Effector memory CD4-positive, alpha-beta T cell (primary cell): ENCODE measurements around the gene TTC23.

Experiments used
- DNase-seq, 3 donors: peaks; one replicate each; pipeline ENCODE4 v3.0.0-alpha.2; 2020
- H3K27ac ChIP-seq: 2 replicates; pipeline ENCODE4 v1.7.0; 2013; ENCODE audit warnings: mild to moderate bottlenecking, low read length, moderate library complexity; ENCODE audit not compliant: insufficient read depth, poor library complexity, severe bottlenecking
- H3K27me3 ChIP-seq: replicated peaks from 2 replicates; pipeline ENCODE4 v1.7.0; 2013; ENCODE audit warnings: mild to moderate bottlenecking, low read length; ENCODE audit not compliant: insufficient read depth, control insufficient read depth, poor library complexity, severe bottlenecking
- H3K36me3 ChIP-seq: 2 replicates; pipeline ENCODE4 v1.7.0; 2013; ENCODE audit warnings: mild to moderate bottlenecking, low read length, moderate library complexity; ENCODE audit not compliant: control insufficient read depth, insufficient read depth
- H3K4me1 ChIP-seq: 2 replicates; pipeline ENCODE4 v1.7.0; 2013; ENCODE audit warnings: low read length, mild to moderate bottlenecking; ENCODE audit not compliant: control insufficient read depth, insufficient read depth, poor library complexity, severe bottlenecking
- H3K4me3 ChIP-seq: 2 replicates; pipeline ENCODE4 v1.7.0; 2013; ENCODE audit warnings: low read length, low read depth, mild to moderate bottlenecking; ENCODE audit not compliant: insufficient read depth, poor library complexity, severe bottlenecking
- H3K9me3 ChIP-seq: 2 replicates; pipeline ENCODE4 v1.7.0; 2013; ENCODE audit warnings: mild to moderate bottlenecking, low read length, moderate library complexity; ENCODE audit not compliant: control insufficient read depth

Gene TTC23

GRCh38 chr15:99143242-99143641 lies 106.1 kb downstream of the TTC23 start:
- Histone ChIP-seq H3K27ac (no peak overlapping the region), H3K4me3 (no peak overlapping the region), H3K9me3 (no peaks in the 10 kb centered on the region), H3K27me3 (no peaks in the 10 kb centered on the region), H3K4me1 (no peaks in the 10 kb centered on the region), H3K36me3 (no peaks in the 10 kb centered on the region)
- DNase-seq: no peak

DNA sequence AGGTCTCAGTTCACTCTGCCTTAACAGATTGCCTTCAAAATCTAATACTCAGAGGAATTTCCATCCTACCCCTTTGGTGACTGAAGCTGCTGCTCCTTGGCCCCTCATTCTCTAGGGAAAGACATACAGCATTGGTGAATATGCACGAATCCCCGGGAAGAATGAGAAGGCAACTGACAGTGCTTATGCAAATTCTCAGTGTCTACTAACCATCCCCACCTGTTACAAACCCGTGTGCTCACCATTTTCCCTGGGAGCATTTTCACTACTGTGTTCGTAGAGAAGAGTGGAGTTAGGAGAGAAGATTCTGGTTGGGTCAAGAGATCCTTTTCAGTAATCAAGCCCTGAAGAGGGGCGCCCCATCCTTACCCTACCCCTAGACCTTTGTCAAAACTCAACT lies 106.8 kb downstream of the TTC23 start:
- Histone ChIP-seq H3K27ac (no peak overlapping the region), H3K4me1 (no peaks in the 10 kb centered on the region)

GRCh38 chr15:99141943-99142342 lies 107.4 kb downstream of the TTC23 start:
- Histone ChIP-seq H3K27ac (no peak overlapping the region), H3K27me3 (no peaks in the 10 kb centered on the region), H3K4me3 (no peak overlapping the region), H3K9me3 (no peaks in the 10 kb centered on the region), H3K4me1 (no peaks in the 10 kb centered on the region), H3K36me3 (no peaks in the 10 kb centered on the region)
- no peak for DNase-seq

More for the DNA sequence above, 106.8 kb downstream of the TTC23 start:
- no peaks in the 10 kb centered on the region for H3K36me3 ChIP-seq
- H3K27me3 ChIP-seq: no peaks in the 10 kb centered on the region
- no peaks in the 10 kb centered on the region for H3K9me3 ChIP-seq
- no peak for DNase-seq
- H3K4me3 ChIP-seq: no peak overlapping the region

GRCh38 chr15:99140590-99140989 lies 108.8 kb downstream of the TTC23 start:
- Histone ChIP-seq H3K36me3 (no peaks in the 10 kb centered on the region), H3K27ac (no peak overlapping the region), H3K9me3 (no peaks in the 10 kb centered on the region), H3K4me1 (no peaks in the 10 kb centered on the region), H3K27me3 (no peaks in the 10 kb centered on the region), H3K4me3 (no peak overlapping the region)
- DNase-seq: no peak

GRCh38 chr15:99139276-99139675 lies 110.1 kb downstream of the TTC23 start:
- Histone ChIP-seq H3K4me1 (no peaks in the 10 kb centered on the region), H3K27ac (no peak overlapping the region), H3K4me3 (no peak overlapping the region), H3K36me3 (no peaks in the 10 kb centered on the region), H3K9me3 (no peaks in the 10 kb centered on the region), H3K27me3 (no peaks in the 10 kb centered on the region)
- DNase-seq: no peak

GRCh38 chr15:99138491-99138982 lies 110.8 kb downstream of the TTC23 start:
- no peaks in the 10 kb centered on the region for H3K36me3 ChIP-seq
- no peak overlapping the region for H3K4me3 ChIP-seq
- H3K27me3 ChIP-seq: no peaks in the 10 kb centered on the region
- DNase-seq: no peak
- no peaks in the 10 kb centered on the region for H3K4me1 ChIP-seq
- H3K27ac ChIP-seq: no peak overlapping the region
- no peaks in the 10 kb centered on the region for H3K9me3 ChIP-seq

GRCh38 chr15:99137877-99138276 lies 111.5 kb downstream of the TTC23 start:
- Histone ChIP-seq H3K27ac (no peak overlapping the region), H3K4me3 (no peak overlapping the region)
- DNase-seq: no peak

DNA sequence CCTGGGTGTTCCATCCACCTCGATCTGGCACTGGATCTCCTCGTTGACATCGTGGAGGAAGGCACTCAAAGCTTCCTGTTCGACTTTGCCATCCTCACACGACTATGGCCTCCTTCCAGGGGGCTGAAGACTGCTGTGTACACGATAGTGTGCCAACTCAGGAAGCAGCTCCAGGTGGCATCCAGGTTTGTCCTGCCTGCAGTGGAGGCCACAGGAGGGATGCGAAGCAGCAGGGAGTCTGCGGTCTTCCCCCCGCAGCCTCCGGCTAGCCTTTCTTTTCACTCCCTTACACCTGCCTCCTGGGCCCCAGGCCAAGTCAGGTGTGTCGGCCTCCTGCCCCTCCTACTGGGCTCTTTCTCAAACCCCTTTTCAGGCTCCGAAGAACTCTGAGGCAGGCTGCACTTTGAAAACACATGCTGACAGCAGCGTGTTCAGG lies 112.3 kb downstream of the TTC23 start:
- no peak for DNase-seq
- H3K4me1 ChIP-seq: no peaks in the 10 kb centered on the region
- no peak overlapping the region for H3K4me3 ChIP-seq
- H3K27me3 ChIP-seq: no peaks in the 10 kb centered on the region
- no peak overlapping the region for H3K27ac ChIP-seq
- H3K36me3 ChIP-seq: no peaks in the 10 kb centered on the region
- H3K9me3 ChIP-seq: no peaks in the 10 kb centered on the region

More at GRCh38 chr15:99137877-99138276, 111.5 kb downstream of the TTC23 start:
- Histone ChIP-seq H3K9me3 (no peaks in the 10 kb centered on the region), H3K36me3 (no peaks in the 10 kb centered on the region), H3K4me1 (no peaks in the 10 kb centered on the region), H3K27me3 (no peaks in the 10 kb centered on the region)

DNA sequence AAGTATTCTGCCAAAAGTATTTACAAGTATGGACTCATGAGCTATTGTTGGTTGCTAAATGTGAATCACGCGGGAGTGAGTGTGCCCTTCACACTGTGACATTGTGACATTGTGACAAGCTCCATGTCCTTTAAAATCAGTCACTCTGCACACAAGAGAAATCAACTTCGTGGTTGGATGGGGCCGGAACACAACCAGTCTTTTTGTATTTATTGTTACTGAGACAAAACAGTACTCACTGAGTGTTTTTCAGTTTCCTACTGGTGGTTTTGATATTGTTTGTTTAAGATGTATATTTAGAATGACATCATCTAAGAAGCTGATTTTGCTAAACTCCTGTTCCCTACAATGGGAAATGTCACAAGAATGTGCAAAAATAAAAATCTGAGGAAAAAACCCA lies 114.2 kb downstream of the TTC23 start:
- no peak overlapping the region for H3K4me3 ChIP-seq
- no peak for DNase-seq
- no peaks in the 10 kb centered on the region for H3K36me3 ChIP-seq
- no peaks in the 10 kb centered on the region for H3K4me1 ChIP-seq
- no peaks in the 10 kb centered on the region for H3K9me3 ChIP-seq
- H3K27me3 ChIP-seq: no peaks in the 10 kb centered on the region
- H3K27ac ChIP-seq: no peak overlapping the region

DNA sequence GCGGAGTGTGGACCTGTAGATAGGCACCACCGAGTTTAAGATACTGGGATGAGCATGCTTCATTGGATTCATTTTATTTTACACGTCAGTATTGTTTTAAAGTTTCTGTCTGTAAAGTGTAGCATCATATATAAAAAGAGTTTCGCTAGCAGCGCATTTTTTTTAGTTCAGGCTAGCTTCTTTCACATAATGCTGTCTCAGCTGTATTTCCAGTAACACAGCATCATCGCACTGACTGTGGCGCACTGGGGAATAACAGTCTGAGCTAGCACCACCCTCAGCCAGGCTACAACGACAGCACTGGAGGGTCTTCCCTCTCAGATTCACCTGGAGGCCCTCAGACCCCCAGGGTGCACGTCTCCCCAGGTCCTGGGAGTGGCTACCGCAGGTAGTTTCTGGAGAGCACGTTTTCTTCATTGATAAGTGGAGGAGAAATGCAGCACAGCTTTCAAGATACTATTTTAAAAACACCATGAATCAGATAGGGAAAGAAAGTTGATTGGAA lies 115.0 kb downstream of the TTC23 start:
- Histone ChIP-seq H3K36me3 (no peaks in the 10 kb centered on the region), H3K27me3 (no peaks in the 10 kb centered on the region), H3K27ac (no peak overlapping the region), H3K4me1 (no peaks in the 10 kb centered on the region), H3K4me3 (no peak overlapping the region), H3K9me3 (no peaks in the 10 kb centered on the region)
- no peak for DNase-seq
